Smooth muscle cell of the brain vasculature (primary cell): Measurements from ENCODE around the gene HSD17B2.
"Not testable (repeated sequence)": the region's sequence is repeated elsewhere in the genome, so short reads cannot be mapped to it uniquely, and the experiment has no call there.

Experiments
- DNase-seq: peaks from one replicate; pipeline ENCODE4 v3.0.0-alpha.2; 2012; ENCODE audit warnings: low read depth, low spot score

Gene HSD17B2

GRCh38 chr16:82081264-82081663 is 46.2 kb downstream of the HSD17B2 start:
- DNase-seq, result no peak

- no peak for DNase-seq
Measured at GRCh38 chr16:82082097-82082496, 47.0 kb downstream of the HSD17B2 start.

GRCh38 chr16:82082543-82083244 is 47.6 kb downstream of the HSD17B2 start:
- no peak for DNase-seq

- DNase-seq, result no peak
Measured at GRCh38 chr16:82083710-82084353, 48.8 kb downstream of the HSD17B2 start.

GRCh38 chr16:82085011-82085779 is 50.1 kb downstream of the HSD17B2 start:
- no peak for DNase-seq

GRCh38 chr16:82088483-82088882 is 53.4 kb downstream of the HSD17B2 start:
- DNase-seq, result no peak

- DNase-seq, result no peak
Measured at GRCh38 chr16:82091241-82091640, 56.2 kb downstream of the HSD17B2 start.

- DNase-seq, result no peak
Measured at GRCh38 chr16:82092711-82093110, 57.7 kb downstream of the HSD17B2 start.

- no peak for DNase-seq
Measured at GRCh38 chr16:82093666-82094300, 58.7 kb downstream of the HSD17B2 start.

GRCh38 chr16:82094942-82095540 is 60.0 kb downstream of the HSD17B2 start:
- DNase-seq, result no peak

GRCh38 chr16:82096641-82097040 is 61.6 kb downstream of the HSD17B2 start:
- no peak for DNase-seq

GRCh38 chr16:82105107-82105506 is 70.1 kb downstream of the HSD17B2 start:
- no peak for DNase-seq

GRCh38 chr16:82108100-82108499 is 73.0 kb downstream of the HSD17B2 start:
- no peak for DNase-seq

GRCh38 chr16:82108774-82109173 is 73.7 kb downstream of the HSD17B2 start:
- no peak for DNase-seq

- not testable (repeated sequence) for DNase-seq
Measured at GRCh38 chr16:82109266-82109665, 74.2 kb downstream of the HSD17B2 start.

GRCh38 chr16:82111944-82112343 is 76.9 kb downstream of the HSD17B2 start:
- no peak for DNase-seq

GRCh38 chr16:82113741-82114140 is 78.7 kb downstream of the HSD17B2 start:
- DNase-seq, result no peak

- no peak for DNase-seq
Measured at GRCh38 chr16:82116535-82116934, 81.5 kb downstream of the HSD17B2 start.

- no peak for DNase-seq
Measured at GRCh38 chr16:82118749-82119148, 83.7 kb downstream of the HSD17B2 start.

GRCh38 chr16:82119405-82119804 is 84.4 kb downstream of the HSD17B2 start:
- DNase-seq, result no peak

- no peak for DNase-seq
Measured at GRCh38 chr16:82124651-82125050, 89.6 kb downstream of the HSD17B2 start.

GRCh38 chr16:82129881-82130280 is 94.8 kb downstream of the HSD17B2 start:
- DNase-seq, result no peak
